Endodermal cell (in vitro differentiated cells): ENCODE measurements around the gene PIEZO2. TPM values are rescaled to one million over a fixed set of nuclear protein-coding genes. Genes with fewer than 3 reads are reported as not detected.
A peak's percentile ranks its signal among the peaks of the same experiment; 100 is the strongest.

Source experiments
- DNase-seq: peaks from one replicate; pipeline ENCODE4 v3.0.0-alpha.2; 2017
- H3K27ac ChIP-seq: 2 replicates; pipeline ENCODE4 v1.5.1; 2013; ENCODE audit warnings: mild to moderate bottlenecking, low read depth, low read length, moderate library complexity
- H3K27me3 ChIP-seq: 2 replicates; pipeline ENCODE4 v1.6.1; 2013; ENCODE audit warnings: mild to moderate bottlenecking, low read length, moderate library complexity; ENCODE audit not compliant: insufficient read depth, control insufficient read depth, poor library complexity, severe bottlenecking
- H3K36me3 ChIP-seq: 2 replicates; pipeline ENCODE4 v1.7.0; 2013; ENCODE audit warnings: mild to moderate bottlenecking, low read length, moderate library complexity; ENCODE audit not compliant: control insufficient read depth, insufficient read depth
- H3K4me1 ChIP-seq: one replicate; pipeline ENCODE4 v1.7.0; 2013; ENCODE audit warnings: low read length; ENCODE audit not compliant: control insufficient read depth, insufficient read depth
- H3K4me3 ChIP-seq: 2 replicates; pipeline ENCODE4 v1.5.1; 2013; ENCODE audit warnings: mild to moderate bottlenecking, low read length, moderate library complexity
- H3K9ac ChIP-seq: 2 replicates; pipeline ENCODE4 v1.6.1; 2013; ENCODE audit warnings: mild to moderate bottlenecking, low read length, moderate library complexity; ENCODE audit not compliant: poor library complexity, severe bottlenecking; ENCODE audit errors: extremely low read depth
- H3K9me3 ChIP-seq: 2 replicates; pipeline ENCODE4 v1.6.1; 2013; ENCODE audit warnings: mild to moderate bottlenecking, low read length, moderate library complexity; ENCODE audit not compliant: control insufficient read depth
- H3K27ac Mint-ChIP-seq: 2 replicates; pipeline ENCODE4 v1.8.0; 2020; ENCODE audit warnings: mixed read lengths
- H3K27me3 Mint-ChIP-seq: 2 replicates; pipeline ENCODE4 v1.8.0; 2021; ENCODE audit warnings: mild to moderate bottlenecking, mixed read lengths; ENCODE audit not compliant: insufficient read depth
- H3K36me3 Mint-ChIP-seq: 2 replicates; pipeline ENCODE4 v1.8.0; 2020; ENCODE audit warnings: low read depth, mixed read lengths
- H3K4me1 Mint-ChIP-seq: 2 replicates; pipeline ENCODE4 v1.8.0; 2020; ENCODE audit warnings: mixed read lengths
- H3K4me3 Mint-ChIP-seq: 2 replicates; pipeline ENCODE4 v1.8.0; 2020; ENCODE audit warnings: mild to moderate bottlenecking, moderate library complexity, mixed read lengths
- H3K9me3 Mint-ChIP-seq: 2 replicates; pipeline ENCODE4 v1.8.0; 2020; ENCODE audit warnings: mild to moderate bottlenecking, mixed read lengths
- CTCF ChIP-seq: fragments of 200-600 bp; sonication (generic); conservative IDR thresholded peaks from 2 replicates; pipeline ENCODE4 v1.5.0; 2021; ENCODE audit warnings: antibody characterized with exemption, mild to moderate bottlenecking
- WGBS, 2 experiments: methylation state at CpG; one replicate each; pipeline versions ENCODE4 v1.1.5 to v1.1.7; 2013; ENCODE audit warnings: missing lambda C conversion rate in 2 of 2, mixed read lengths in 1 of 2; ENCODE audit not compliant: insufficient coverage in 1 of 2, insufficient read length in 1 of 2; 5-methylcytosine and 5-hydroxymethylcytosine counted together
- total RNA-seq, 2 donors: library from RNA; stranded (reverse); fragmentation: NEBNext Ultra II Directional in 1 of 2; extraction: Animal tissue kit (Norgen Biotek cat#: 25700) in 1 of 2; gene quantifications; 2 replicates in 1 of 2; 3 replicates in 1 of 2; pipeline ENCODE4 v1.2.1, GENCODE V29; 2021

The PIEZO2 gene
- total RNA-seq, 2 donors from 2014 or later: 7.3 to 12.1 TPM

DNA sequence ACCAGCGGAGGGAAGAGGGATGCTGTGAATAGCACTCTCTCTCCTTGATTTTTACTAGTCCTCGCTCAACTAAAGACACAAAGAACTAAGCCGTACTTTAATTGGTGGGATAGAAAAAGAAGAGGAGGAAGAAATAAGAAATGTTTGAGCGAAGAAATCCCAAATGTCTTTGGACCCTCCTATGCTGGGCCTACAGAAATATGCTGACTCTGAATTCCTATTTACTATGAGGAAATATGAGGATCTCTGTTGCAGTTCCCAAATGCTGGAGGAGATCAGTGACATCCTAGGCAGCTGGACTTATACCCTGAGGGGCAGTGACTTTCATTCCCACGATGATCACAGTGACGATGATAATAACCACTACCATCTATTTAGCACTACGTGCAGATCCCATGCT is 16.6 kb upstream of the PIEZO2 start:
- no peak overlapping the region for H3K9ac ChIP-seq
- H3K9me3 Mint-ChIP-seq: no peaks in the 10 kb centered on the region
- DNase-seq: no peak
- H3K27ac Mint-ChIP-seq: no peak overlapping the region
- no peaks in the 10 kb centered on the region for H3K9me3 ChIP-seq
- H3K27ac ChIP-seq: no peak overlapping the region
- H3K27me3 Mint-ChIP-seq: peaks cover 59% of the 10 kb centered on the region
- H3K27me3 ChIP-seq: no peaks in the 10 kb centered on the region
- H3K4me1 Mint-ChIP-seq: peaks cover 12% of the 10 kb centered on the region
- no peaks in the 10 kb centered on the region for H3K36me3 Mint-ChIP-seq
- WGBS, 2 experiments: 88 to 97% methylated on average over 3 to 7 of the region's 7 CpGs
- no peaks in the 10 kb centered on the region for H3K36me3 ChIP-seq
- no peak overlapping the region for H3K4me3 ChIP-seq
- no peaks in the 10 kb centered on the region for H3K4me1 ChIP-seq
- no peak overlapping the region for H3K4me3 Mint-ChIP-seq
- no peak for TF ChIP-seq CTCF

DNA sequence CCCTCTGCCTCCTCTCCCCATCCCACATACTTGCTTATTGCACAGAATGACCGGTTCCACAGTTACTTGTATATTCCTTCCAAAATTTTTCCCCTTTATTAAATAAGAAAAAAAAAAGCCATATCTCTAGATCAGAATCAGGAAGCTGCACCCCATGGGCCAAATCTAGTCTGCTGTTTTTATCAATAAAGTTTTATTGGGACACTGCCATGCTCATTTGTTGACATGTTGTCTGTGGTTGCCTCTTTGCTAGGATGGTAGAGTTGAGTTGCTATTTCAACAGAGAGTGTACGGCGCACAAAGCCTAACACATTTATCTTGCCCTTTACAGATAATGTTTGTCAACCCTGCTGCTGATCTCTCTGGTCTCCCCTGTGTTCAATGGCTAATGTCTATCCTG is 15.8 kb upstream of the PIEZO2 start:
- DNase-seq: no peak
- no peaks in the 10 kb centered on the region for H3K27me3 ChIP-seq
- Mint-ChIP-seq H3K4me1 (peaks cover 12% of the 10 kb centered on the region), H3K4me3 (no peak overlapping the region), H3K36me3 (no peaks in the 10 kb centered on the region), H3K27ac (no peak overlapping the region), H3K27me3 (peaks cover 63% of the 10 kb centered on the region), H3K9me3 (no peaks in the 10 kb centered on the region)
- H3K4me3 ChIP-seq: no peak overlapping the region
- TF ChIP-seq CTCF: no peak
- H3K36me3 ChIP-seq: no peaks in the 10 kb centered on the region
- no peaks in the 10 kb centered on the region for H3K9me3 ChIP-seq
- H3K9ac ChIP-seq: no peak overlapping the region
- no peaks in the 10 kb centered on the region for H3K4me1 ChIP-seq
- WGBS, 2 experiments: 88 to 96% methylated on average over 2 to 3 of the region's 3 CpGs
- H3K27ac ChIP-seq: no peak overlapping the region

GRCh38 chr18:11163665-11164064 is 14.3 kb upstream of the PIEZO2 start:
- H3K27ac Mint-ChIP-seq: no peak overlapping the region

More at GRCh38 chr18:11163665-11164064, 14.3 kb upstream of the PIEZO2 start:
- no peak overlapping the region for H3K9ac ChIP-seq
- no peaks in the 10 kb centered on the region for H3K9me3 ChIP-seq
- no peak overlapping the region for H3K4me3 ChIP-seq
- no peaks in the 10 kb centered on the region for H3K4me1 ChIP-seq
- 51 to 80% methylated on average over 1 to 18 of the region's 18 CpGs for WGBS, 2 experiments
- H3K27me3 ChIP-seq: no peaks in the 10 kb centered on the region
- Mint-ChIP-seq H3K27me3 (peaks cover 64% of the 10 kb centered on the region), H3K4me3 (peak overlapping the region; percentile 7), H3K4me1 (peaks cover 12% of the 10 kb centered on the region), H3K9me3 (no peaks in the 10 kb centered on the region), H3K36me3 (no peaks in the 10 kb centered on the region)
- no peaks in the 10 kb centered on the region for H3K36me3 ChIP-seq
- DNase-seq: peak; percentile 79
- no peak overlapping the region for H3K27ac ChIP-seq
- TF ChIP-seq CTCF: peak; percentile 82
